RWPE2 (cell line): ENCODE data around the gene CCNYL1.

Experiments used
- ATAC-seq: fragments of 200-7000 bp; cut with Tn5 transposase; 3 replicates; pipeline ENCODE4 v1.9.1; 2021; ENCODE audit warnings: low read depth
- DNase-seq: peaks from one replicate; pipeline ENCODE4 v3.0.0-alpha.2; 2020; ENCODE audit warnings: low spot score
- H3K27ac ChIP-seq: fragments of 450-650 bp; 2 replicates; pipeline ENCODE4 v1.5.1; 2017; ENCODE audit warnings: mild to moderate bottlenecking; ENCODE audit not compliant: poor library complexity, severe bottlenecking
- H3K27me3 ChIP-seq: fragments of 250-450 bp; sonication (Bioruptor Pico); 2 replicates; pipeline ENCODE4 v1.5.1; 2021; ENCODE audit warnings: mild to moderate bottlenecking, moderate library complexity; ENCODE audit not compliant: insufficient read depth, poor library complexity, severe bottlenecking
- H3K36me3 ChIP-seq: fragments of 250-450 bp; sonication (Bioruptor Pico); 2 replicates; pipeline ENCODE4 v1.5.1; 2020; ENCODE audit warnings: low read depth, mild to moderate bottlenecking, moderate library complexity
- H3K4me1 ChIP-seq: fragments of 250-450 bp; sonication (Bioruptor Pico); 2 replicates; pipeline ENCODE4 v1.5.1; 2021; ENCODE audit warnings: mild to moderate bottlenecking, moderate library complexity; ENCODE audit not compliant: insufficient read depth, poor library complexity, severe bottlenecking
- H3K4me3 ChIP-seq: fragments of 250-450 bp; sonication (Bioruptor Pico); 2 replicates; pipeline ENCODE4 v1.5.1; 2021; ENCODE audit warnings: mild to moderate bottlenecking, moderate library complexity; ENCODE audit not compliant: severe bottlenecking
- H3K9me3 ChIP-seq: fragments of 250-450 bp; sonication (Bioruptor Pico); 2 replicates; pipeline ENCODE4 v1.5.1; 2021; ENCODE audit warnings: mild to moderate bottlenecking, moderate library complexity; ENCODE audit not compliant: severe bottlenecking
- TF ChIP-seq, protein P1 (sequence below): fragments of 450-650 bp; IDR thresholded peaks from one replicate; pipeline ENCODE4 v1.5.1; 2017; ENCODE audit warnings: mild to moderate bottlenecking, moderate library complexity; ENCODE audit not compliant: poor library complexity, severe bottlenecking

Gene CCNYL1

DNA sequence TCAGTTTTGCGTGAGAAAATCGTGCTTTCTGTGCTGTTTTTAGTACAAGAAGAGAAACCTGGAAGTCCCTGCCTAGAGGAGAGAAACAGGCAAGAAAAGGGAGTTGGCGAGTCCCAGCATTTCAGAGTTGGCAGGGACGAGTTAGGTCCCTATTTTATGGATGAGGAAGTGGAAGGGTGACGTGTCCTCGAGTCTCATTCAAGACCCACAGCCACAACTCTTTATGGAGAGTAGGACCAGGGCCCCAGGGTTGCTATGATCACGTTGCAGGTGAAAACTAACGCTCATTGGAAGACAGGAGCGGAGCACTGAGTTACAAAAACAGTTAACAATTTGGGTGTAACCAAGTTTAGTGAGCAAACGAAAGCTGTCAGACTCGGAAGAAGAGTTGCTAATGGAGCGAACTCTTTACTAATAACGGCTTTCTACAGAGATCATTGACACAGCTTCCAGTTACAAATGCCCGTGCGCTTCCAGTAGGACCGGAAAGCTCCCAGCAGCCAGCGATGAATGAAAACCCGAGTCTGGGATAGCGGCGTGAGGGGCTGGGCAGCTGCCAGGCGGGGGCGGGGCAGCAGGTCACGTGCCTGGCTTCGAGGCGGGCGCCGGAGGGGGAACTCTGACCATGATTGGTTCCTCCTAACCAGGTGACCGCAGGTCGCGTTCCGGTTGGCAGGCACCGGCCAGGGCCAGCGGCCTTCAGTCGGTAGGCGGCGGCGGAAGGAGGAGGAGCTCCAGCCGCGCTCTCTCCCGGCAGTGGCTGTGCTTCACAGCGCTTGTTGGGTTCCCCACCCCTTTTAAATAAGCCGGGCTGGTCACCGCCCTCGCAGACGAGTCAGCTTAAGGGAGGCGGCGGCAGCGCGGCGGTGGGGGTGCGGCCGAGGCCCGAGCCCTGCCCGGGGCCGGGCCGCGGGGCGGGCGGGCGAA is at the start of gene CCNYL1:
CCNYL1 (plus strand) TSS at position 827 of the 927 bp plus-strand sequence. CDS start 257 bp downstream, outside the sequence.
- peak within 1 kb of the TSS; percentile 90 for H3K4me3 ChIP-seq
- DNase-seq (peak; percentile 99), ATAC-seq (peak; percentile 95)
- H3K9me3 ChIP-seq: no peaks in the 10 kb centered on the region
- H3K36me3 ChIP-seq: peaks cover 11% of the 10 kb centered on the region
- peak within 1 kb of the TSS; percentile 90 for H3K27ac ChIP-seq
- H3K27me3 ChIP-seq: no peaks in the 10 kb centered on the region
- TF ChIP-seq, protein P1, sequence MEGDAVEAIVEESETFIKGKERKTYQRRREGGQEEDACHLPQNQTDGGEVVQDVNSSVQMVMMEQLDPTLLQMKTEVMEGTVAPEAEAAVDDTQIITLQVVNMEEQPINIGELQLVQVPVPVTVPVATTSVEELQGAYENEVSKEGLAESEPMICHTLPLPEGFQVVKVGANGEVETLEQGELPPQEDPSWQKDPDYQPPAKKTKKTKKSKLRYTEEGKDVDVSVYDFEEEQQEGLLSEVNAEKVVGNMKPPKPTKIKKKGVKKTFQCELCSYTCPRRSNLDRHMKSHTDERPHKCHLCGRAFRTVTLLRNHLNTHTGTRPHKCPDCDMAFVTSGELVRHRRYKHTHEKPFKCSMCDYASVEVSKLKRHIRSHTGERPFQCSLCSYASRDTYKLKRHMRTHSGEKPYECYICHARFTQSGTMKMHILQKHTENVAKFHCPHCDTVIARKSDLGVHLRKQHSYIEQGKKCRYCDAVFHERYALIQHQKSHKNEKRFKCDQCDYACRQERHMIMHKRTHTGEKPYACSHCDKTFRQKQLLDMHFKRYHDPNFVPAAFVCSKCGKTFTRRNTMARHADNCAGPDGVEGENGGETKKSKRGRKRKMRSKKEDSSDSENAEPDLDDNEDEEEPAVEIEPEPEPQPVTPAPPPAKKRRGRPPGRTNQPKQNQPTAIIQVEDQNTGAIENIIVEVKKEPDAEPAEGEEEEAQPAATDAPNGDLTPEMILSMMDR: no peak
- peaks cover 14% of the 10 kb centered on the region for H3K4me1 ChIP-seq

DNA sequence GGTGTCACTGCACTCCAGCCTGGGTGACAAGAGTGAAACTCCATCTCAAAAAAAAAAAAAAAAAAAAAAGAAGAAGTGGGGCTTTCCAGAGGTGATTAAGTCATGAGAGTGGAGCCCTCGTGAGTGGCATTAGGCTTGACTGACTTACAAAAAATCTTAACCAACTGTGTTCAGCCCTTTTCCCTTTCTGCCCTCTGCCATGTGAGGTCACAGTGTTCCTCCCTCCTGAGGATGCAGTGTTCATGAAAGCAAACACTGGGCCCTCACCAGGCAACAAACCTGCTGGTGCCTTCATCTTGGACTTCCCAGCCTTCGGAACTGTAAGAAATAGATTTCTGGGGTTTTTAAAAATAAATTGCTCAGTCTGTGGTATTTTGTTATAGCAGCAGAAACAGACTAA is 49.2 kb upstream of the CCNYL1 start:
- TF ChIP-seq, protein P1: no peak
- ATAC-seq (no peak), DNase-seq (no peak)
- no peaks in the 10 kb centered on the region for H3K27me3 ChIP-seq
- no peak overlapping the region for H3K4me3 ChIP-seq
- H3K4me1 ChIP-seq: no peaks in the 10 kb centered on the region
- H3K27ac ChIP-seq: no peak overlapping the region
- no peaks in the 10 kb centered on the region for H3K36me3 ChIP-seq
- H3K9me3 ChIP-seq: no peaks in the 10 kb centered on the region

DNA sequence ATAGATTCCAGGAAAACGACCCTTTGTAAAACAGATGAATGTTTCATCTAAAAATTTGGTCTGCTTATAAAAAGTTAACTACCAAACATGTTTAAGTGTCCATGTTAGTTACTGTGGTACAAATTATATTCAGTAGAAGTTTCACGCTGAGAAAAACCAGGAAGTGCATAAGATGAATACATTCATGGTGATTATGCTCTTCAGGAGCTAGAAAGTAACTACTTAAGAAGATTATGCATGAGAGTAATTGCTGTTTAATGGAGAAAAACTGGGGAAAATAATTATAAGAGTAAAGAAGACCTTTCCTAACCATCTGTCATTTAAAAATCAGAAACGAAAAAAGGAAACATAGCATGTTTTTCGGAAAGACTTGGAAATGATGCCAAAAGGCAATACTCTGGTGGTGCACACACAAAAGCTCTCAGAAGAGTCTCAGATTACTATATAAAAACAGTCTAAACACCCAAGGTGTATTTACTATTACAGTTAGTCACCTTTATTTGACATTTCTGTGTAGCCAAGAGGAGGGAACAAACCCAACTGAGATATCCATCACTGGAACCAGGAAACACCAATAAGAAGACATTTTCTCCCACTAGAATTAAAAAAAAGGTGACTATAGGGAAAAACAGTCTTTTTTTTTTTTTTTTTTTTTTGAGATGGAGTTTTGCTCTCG is 47.4 kb upstream of the CCNYL1 start:
- ATAC-seq (no peak), DNase-seq (no peak)
- Histone ChIP-seq H3K4me3 (no peak overlapping the region), H3K4me1 (no peaks in the 10 kb centered on the region), H3K27me3 (no peaks in the 10 kb centered on the region), H3K27ac (no peak overlapping the region), H3K9me3 (no peaks in the 10 kb centered on the region), H3K36me3 (no peaks in the 10 kb centered on the region)
- TF ChIP-seq, protein P1: no peak

DNA sequence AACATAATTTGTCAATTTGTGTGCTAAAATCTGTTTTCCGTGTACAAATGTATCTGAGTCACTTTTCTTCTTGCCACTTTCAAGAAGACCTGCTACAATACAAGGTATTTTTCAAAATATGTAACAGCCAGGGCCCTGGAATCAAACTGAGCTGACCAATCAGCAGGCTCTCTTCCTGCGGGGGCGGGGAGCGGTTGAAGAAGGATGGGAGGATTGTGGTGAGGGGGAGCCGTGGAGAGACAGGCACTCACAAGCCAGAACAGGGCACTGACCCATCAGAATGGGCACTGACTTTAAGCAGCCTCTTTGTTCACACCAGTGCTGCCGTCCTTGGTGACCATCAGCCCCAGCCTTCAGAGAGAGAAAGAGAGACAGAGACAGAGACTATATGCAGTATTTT is 40.6 kb upstream of the CCNYL1 start:
- no peak for ATAC-seq

More for the DNA sequence above, 40.6 kb upstream of the CCNYL1 start:
- TF ChIP-seq, protein P1: no peak
- no peak for DNase-seq
- Histone ChIP-seq H3K4me3 (no peak overlapping the region), H3K9me3 (no peaks in the 10 kb centered on the region), H3K27me3 (no peaks in the 10 kb centered on the region), H3K27ac (no peak overlapping the region), H3K36me3 (no peaks in the 10 kb centered on the region), H3K4me1 (no peaks in the 10 kb centered on the region)
